Measurements from ENCODE around the gene STRA6.
A peak's percentile ranks its signal among the peaks of the same experiment; 100 is the strongest.

The STRA6 gene
- total RNA-seq = 0 to 0.27 reads per million in 2 donors

DNA sequence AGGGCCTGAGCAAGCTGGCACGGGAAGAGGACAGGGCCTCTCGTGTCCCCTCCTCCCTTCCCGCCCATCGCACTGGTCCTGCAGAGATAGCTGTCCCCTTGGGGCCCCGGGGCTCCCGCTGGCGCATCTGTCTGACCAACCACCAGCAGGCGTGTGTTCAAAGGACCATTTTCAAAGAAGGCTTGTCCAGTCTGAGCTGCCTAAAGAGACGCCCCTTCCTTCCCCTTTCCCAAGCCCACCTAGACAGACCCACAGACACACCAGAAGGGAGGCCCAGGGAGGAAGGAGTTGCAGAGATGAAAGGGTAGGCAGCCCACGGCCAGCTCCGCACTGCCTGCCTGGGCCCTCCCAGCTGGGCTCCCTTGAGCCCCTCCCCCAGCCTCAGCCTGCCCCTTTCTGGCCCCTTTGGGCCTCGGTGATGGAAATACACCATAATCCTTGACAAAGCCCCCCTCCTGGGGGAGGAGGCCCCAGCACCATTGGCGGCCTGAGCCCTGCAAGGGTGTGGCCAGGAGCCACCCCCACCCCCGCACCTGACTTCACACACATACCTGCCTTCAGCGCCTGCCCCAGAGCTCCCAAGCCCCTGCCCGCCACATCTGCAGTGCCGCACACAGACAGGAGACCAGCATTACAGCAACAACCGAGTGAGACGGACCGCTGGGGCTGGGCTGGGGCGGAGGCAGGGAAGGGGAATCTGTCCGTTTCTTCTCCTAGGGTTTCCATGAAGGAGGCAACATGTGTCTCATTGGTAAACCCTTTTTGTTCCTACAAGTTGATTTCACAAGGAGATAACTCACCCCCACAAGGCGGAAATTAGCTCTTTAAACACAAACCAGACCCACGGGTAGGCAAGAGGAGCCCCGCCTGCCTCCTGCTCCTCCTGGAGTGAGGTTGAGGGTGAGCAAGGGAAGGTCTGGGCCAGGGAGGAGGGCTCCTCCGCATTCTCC lies at the start of gene STRA6:
STRA6 (minus strand) TSS at position 336 of the 950 bp plus-strand sequence. CDS start 520 bp downstream, outside the sequence.
- no peak for DNase-seq

- DNase-seq = no peak
Observed at GRCh38 chr15:74252291-74252690, 49.7 kb upstream of the STRA6 start.

GRCh38 chr15:74251131-74251811 lies 48.7 kb upstream of the STRA6 start:
- no peak for DNase-seq

DNA sequence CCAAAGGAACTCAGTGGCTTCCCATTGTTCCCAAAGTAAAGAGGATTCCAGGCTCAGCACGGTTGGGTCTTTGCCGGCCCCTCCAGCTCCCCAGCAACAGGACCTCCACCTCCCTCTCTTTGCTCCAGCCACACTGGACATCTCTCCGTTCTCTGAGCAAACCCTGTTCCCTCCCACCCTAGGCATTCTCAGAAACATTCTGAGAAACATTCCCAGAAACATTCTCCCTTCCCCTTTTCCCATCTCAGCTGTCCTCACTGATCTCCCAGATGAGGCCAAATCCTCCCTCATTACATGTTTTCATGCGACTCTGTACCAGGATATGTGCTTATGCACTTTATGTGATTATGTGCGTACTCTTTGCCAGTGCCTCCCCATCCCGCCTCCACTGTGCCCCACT lies 47.7 kb upstream of the STRA6 start:
- DNase-seq = no peak

DNA sequence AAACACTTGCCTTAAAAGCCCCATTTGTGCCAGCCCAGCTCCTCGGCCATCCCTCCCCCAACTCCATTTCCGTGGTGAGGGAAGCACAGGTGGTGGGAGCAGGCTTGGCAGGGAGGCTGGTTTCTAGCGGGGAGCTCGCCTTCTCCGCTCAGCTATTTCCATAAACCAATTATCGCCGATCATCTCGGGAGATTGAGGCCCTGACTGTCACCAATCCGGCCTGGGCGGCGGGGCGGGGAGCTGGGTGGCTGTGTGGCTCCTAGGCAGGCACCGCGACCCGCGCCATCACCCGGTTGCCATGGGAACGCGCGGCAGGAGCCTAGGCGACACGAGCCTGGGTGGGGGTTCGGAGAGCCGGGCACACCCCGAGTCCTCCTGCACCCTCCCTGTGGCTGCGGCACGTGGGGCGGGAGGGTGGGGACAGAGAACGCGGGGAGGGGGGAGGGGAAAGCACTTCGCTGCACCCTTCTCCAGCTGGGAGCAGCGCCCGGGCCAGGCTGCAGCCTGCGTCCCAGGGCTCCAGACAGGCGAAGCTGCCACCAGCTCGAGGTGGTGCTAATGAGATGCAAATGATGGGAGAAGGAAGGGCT lies 42.9 kb upstream of the STRA6 start:
- peak in 1 of 5 experiments; percentile 38 for DNase-seq

DNA sequence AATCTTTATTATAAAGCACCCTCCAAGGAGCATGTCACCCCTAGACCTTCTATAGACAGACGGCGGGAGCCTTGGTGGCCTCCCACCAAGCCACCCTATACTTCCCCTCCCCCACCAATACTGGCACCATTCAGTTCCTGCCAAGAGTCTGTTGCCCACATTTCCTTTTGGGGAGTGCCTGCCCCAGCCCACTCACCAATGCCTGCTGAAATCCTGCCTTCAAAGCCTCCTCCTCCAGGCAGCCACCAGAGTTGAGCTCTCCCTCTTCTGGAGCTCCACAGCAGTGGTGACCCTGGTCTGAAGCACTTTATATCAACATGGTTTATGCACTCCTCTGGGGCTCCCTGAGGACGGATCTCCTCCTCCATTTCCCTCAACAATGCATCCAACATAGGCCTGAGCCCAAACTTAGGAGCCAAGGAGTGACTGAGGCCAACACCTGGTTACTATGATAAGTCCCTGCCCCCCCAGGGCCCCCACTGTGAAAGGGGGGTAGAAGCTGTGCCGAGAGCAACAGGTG lies 42.3 kb upstream of the STRA6 start:
- DNase-seq = no peak

- no peak for DNase-seq
Observed at GRCh38 chr15:74243431-74243830, 40.8 kb upstream of the STRA6 start.

GRCh38 chr15:74242441-74243185 lies 40.0 kb upstream of the STRA6 start:
- DNase-seq = no peak

DNA sequence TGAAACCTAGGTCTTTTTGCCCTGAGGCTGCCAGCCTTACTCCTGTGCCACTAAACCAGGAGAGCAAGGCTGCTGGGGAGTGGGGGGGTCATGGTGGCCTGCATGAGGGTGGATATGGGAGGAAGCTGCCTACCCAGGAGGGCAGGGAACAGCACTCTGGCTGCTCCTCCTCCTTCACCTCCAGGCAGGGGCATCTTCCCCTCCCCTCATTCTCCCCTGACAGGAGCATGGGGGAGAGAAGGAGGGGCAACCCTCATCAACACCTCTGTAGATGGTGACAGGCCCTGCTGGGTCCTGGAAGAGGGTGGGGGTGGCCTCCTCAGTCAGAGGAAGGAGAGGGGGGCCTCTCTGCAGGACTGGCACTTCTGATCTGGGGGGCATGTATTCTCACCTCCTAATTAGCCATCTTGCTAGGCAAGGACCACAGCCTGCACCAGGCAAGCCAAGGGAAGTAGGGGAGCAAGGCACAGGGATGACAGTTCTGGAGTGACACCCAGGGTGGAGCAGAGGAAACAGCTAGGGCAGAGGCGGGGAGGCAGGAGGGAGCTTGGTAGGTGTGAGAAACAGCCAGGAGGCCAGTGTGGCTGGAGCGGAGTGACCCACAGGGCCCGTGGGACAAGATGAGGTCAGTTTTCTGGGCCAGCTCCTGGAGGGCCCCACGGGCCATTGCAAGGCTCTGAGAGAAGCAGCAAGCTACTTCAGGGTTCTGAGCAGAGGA lies 38.5 kb upstream of the STRA6 start:
- DNase-seq = no peak

DNA sequence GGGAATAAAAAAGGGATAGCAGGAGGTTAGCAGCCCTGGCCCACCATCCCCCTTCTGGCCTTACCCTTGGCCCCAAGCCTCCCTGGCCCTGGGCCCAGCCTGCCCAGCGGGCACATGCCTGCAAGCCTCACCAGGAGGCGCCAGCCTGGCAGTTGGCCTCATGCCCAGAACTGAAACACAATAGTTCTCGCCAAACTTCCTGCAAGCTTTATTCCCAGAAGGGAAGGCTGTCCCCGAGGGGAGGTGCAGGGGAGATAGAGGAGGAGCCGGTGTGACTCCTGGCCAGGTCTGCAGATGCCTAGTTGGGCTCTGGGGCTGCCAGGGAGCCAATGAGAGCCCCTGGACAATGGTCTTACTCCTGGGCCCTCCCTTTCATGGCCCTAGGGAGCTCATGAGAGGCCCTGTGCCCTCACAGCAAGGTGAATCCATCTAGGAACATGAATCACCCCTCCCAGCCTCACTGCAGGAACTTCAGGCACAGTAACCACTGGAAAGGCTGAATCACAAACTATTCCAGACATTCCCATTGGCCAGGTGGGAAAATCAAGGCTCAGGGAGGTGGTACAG lies 37.5 kb upstream of the STRA6 start:
- no peak for DNase-seq

- no peak for DNase-seq
Observed at GRCh38 chr15:74239051-74239705, 36.6 kb upstream of the STRA6 start.

GRCh38 chr15:74235962-74236361 lies 33.4 kb upstream of the STRA6 start, which contains the start of gene CCDC33:
TSS of gene CCDC33 (plus strand) at chr15:74236326. CDS start at chr15:74236720, 394 bp downstream.
- no peak for DNase-seq

DNA sequence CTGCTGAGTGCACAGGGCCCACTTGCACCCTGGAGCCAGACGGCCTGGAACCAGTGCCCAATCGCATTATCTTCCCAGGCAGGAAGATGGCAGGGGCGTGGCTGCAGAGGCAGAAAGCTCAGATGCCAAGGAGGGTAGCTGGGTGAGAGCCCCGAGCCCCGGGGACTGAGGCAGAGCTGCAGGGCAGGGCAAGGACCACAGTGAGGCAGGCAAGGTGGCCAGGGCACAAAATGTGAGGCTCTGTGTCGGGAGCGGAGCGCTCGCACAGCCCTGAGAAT lies 31.9 kb upstream of the STRA6 start:
- no peak for DNase-seq

GRCh38 chr15:74233851-74234597 lies 31.4 kb upstream of the STRA6 start:
- no peak for DNase-seq

DNA sequence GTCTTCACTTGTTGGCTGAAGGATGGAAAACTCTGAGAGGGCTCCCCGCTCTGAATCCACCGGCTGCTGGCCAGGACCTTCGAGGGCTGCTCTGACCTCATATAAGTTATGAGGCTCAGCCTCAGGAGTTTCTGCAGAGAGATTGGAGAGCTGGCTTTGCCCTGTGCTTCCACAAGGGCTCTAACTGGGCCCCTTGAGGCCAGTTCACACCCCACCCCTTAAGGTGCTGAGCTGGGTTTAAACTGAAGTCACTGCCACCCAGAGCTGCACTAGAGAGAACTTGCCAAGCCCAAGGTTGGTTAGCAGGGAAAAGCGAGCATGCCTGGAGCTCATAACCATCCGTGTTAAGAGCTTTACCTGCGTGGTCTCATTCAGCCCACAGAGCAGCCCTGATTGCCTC lies 30.8 kb upstream of the STRA6 start:
- DNase-seq = no peak

GRCh38 chr15:74231475-74231874 lies 28.9 kb upstream of the STRA6 start:
- DNase-seq = no peak

DNA sequence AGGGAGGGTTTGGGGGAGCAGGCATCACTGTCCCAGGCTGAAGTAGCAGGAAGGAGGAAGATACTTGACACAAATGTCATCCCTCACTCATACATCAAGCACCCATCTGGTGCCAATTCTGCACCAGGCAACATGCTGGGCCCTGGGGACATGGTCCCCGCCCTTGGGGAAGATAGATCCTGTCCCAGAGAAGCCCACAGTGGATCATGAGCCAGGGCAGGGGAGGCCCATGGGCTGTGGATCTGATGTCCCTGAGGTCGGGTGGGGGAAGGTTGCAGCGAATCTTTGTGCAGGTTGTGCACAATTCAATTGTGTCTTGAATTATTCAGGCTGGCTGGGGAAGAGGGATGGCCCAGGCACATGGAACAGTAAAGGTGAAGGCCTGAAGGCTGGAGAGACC lies 27.1 kb upstream of the STRA6 start:
- no peak for DNase-seq

DNA sequence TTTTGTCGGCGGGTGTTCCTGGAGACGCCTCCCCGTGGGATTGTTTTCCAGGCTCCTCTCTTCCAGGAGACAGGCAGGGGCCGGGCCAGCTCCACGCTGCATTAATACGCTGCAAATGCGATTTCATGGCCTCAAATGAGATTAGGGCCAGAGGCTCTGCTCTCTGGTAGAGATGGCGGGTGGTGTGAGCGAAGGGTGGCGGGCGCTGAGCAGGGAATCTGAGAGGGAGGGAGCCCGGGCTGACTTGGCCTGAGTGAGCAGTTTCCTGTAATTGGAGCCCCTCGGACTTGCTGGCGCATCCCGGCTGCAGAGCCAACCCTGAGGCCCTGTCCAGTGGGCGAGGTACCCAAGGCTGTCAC lies 26.1 kb upstream of the STRA6 start:
- no peak for DNase-seq

GRCh38 chr15:74227968-74228722 lies 25.6 kb upstream of the STRA6 start:
- no peak for DNase-seq

Data from T-helper 2 cell (primary cell).